ENCODE data around the gene ZBED3.
"Not testable (repeated sequence)": the region's sequence is repeated elsewhere in the genome, so short reads cannot be mapped to it uniquely, and the experiment has no call there.

The ZBED3 gene, protein sequence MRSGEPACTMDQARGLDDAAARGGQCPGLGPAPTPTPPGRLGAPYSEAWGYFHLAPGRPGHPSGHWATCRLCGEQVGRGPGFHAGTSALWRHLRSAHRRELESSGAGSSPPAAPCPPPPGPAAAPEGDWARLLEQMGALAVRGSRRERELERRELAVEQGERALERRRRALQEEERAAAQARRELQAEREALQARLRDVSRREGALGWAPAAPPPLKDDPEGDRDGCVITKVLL

GRCh38 chr5:77086689-77087483, at the start of gene ZBED3:
Gene ZBED3, minus strand, starts transcription at chr5:77087285. Its CDS starts 9,407 bp downstream, at chr5:77077878.
- peak; percentile 89 for DNase-seq

- peak; percentile 6 for DNase-seq
These were observed 46.1 kb upstream of the ZBED3 start for GRCh38 chr5:77133061-77133758.

DNA sequence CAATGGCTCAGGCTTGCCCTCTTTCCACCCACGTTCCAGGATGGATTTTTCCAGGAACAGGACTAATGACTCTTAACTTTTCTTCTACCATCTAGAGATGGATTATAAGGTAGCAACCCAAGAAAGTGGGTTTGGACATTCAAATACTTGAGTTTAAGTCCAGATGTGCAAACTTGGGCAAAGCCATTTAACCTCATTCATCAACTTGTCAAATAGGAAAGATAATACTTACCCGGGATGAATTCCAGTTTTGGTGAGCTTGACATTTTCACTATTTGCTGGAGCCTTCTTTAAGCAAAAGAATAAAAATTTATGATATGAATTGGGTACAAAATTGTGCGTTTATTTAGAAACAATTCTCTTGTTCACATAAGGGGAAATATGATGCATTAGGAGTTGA, 44.3 kb upstream of the ZBED3 start:
- DNase-seq: no peak

DNA sequence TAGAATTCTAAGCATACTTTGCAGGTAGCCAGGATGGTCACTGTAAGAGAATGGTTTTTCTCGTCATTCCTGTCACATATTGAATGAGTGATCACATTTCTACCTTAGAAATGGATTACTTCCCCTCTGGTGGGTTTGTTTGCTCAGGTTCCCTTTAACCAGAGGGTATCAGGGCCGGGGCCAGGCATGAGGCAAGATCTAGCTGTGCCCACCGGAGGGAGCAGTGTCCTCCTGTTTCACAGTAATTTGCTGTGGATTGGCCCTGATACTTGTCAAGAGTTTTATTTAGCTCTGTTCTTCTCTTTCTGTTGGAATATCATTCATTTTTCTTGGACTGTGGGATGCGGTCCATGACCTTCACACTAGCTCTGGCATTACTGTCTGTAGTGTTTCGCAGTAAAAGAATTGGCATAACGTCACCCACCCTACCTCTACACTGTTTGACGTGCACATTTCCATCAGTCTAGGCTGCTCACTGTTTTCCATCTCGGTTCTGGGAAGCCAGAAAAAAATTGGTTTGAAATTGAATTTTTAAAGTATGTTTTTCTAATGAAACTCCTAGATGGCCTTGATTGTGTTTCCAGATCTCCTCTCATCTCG, 42.4 kb upstream of the ZBED3 start:
- peak; percentile 63 for DNase-seq

DNA sequence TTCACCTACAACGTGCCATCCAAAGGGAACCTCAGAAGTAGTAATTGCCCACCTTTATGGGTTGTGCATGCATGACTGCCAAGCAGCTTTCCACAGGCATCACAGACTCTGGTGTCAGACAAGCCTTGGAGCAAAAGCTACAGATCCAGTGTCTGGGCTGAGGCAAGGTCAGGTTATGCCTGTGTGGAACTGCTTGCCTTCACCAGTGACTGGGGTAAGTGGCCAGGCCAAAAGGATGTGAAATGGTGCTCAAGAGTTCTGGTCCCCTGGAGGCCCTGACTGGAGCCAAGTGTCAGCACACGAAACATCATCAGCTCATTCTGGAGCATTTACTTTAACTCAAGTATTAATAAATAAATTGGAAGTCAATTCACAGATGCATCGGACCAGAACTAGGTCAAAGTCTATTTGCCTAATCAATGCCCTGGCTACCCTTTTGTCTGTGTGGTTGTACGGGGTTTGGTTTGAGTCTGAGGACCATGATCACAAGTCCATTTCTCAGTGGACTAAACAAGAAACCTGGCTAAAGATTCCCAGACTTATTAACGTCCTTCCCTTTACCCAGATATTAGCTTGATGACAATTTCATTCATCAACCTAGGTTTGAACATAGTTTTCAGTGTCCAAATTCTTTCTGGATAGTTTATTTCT, 41.5 kb upstream of the ZBED3 start:
- no peak for DNase-seq

DNA sequence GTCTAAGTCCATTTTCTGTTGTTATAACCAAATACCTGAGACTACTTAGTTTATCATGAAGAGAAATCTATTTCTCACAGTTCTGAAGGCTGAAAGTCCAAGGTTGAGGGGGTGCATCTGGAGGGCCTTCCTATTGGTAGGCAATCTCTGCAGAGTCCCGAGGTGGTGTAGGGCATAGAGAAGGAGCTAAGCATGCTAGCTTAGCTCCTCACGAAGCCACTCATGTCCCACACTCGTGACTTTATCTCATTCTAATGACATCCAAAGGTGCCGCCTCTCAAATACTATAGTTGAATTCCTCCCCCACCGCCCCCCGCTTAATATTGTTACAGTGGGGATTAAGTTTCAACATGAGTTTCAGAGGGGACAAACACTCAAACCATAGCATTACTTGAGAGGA, 36.0 kb upstream of the ZBED3 start:
- DNase-seq: no peak

GRCh38 chr5:77120706-77121105, 33.6 kb upstream of the ZBED3 start:
- no peak for DNase-seq

- no peak for DNase-seq
These were observed 33.0 kb upstream of the ZBED3 start for GRCh38 chr5:77120086-77120485.

DNA sequence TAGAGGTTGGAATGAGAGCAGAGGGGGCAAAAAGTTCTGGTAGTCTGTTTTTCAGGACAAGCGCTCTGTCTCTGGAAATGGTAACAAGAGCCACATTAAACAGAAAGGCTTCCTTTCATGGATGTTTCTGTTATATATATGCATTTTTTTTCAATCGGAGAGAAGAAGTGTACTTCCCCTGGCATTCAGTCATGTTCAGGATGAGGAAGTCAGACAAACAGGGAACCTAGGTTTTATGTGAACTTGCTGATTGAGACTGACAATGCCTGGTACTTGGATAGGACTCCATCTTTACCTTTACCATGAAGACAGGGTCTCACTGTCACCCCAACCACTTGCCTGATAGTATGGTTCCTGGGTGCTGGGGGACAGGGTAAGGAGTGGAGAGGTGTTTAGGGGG, 30.1 kb upstream of the ZBED3 start:
- DNase-seq: peak; percentile 15

GRCh38 chr5:77107035-77107434, 19.9 kb upstream of the ZBED3 start:
- not testable (repeated sequence) for DNase-seq

GRCh38 chr5:77104813-77105212, 17.7 kb upstream of the ZBED3 start:
- no peak for DNase-seq

DNA sequence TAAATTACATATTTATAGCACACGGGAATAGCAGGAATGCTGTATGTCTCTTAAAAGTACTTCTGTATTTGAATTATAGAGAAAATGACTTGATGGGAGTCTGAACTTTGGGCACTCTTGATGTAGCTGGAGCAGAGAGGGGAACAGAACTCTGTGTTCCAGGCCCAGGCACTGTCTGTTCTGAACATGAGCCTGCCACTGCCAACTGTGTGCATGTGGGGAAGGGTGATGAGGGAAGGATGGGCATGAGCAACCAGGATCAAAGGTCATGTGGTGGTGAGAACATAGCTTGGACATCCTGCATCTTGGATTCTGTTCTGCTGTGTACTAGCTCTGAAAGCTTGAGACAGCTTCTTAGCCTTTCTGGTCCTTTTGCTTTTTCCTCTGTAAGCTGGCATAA, 16.4 kb upstream of the ZBED3 start:
- no peak for DNase-seq

- no peak for DNase-seq
These were observed 15.5 kb upstream of the ZBED3 start for GRCh38 chr5:77102549-77102948.

GRCh38 chr5:77101298-77101697, 14.2 kb upstream of the ZBED3 start:
- DNase-seq: no peak

GRCh38 chr5:77095189-77095588, 8.1 kb upstream of the ZBED3 start:
- DNase-seq: no peak

DNA sequence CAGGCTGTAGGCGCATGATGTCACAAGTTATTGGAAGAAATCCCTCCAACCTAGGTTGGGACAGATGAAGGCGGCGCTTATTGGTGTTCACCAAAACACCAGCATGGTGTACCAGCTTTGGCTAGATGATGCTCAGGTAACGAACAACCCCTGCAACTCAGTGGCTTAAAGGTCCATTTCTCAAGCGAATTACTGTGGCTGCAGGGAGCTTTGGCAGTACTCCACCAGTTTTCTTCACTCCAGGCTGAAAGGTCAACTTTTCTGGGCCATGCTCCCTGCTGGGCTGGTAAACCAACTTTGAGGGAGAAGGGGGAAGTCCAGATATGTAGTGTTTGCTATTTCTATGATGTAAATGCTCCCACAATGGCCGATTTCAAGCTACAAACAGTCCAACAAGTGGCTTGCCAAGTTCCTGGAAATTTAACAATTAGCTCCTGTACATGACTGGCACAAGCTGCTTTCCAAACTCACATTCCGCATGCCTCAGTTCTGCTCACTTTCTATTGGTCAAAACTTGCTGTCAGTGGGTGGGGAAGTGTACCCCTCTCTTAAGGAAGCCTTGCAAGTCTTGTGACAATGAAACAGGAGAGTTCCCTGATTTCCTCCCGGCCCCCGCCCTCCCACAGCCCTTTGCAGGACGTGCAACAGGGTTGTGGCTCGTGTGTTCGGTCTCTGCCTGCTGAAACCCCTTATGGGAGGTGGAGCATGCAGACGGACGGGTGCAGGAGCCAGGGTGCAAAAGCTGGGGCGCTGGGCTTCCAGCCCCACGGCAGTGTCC, 588 bp upstream of the ZBED3 start:
- peak; percentile 17 for DNase-seq

DNA sequence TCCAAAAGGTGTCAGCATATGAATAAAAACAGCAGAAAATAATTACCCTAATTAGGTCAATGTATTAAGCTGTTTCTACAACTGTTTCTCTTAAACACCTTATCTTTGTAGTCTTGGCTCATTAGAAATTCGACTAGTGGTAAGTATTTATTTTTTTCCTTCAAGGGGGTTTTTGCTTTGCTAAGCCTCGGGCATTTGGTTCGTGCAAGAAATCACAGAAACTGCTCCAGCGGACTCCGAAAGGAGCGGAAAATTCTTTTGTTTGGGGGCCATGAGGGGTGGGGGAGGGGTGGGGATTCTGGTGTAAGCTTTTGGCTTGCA, 757 bp downstream of the ZBED3 start:
- no peak for DNase-seq

DNA sequence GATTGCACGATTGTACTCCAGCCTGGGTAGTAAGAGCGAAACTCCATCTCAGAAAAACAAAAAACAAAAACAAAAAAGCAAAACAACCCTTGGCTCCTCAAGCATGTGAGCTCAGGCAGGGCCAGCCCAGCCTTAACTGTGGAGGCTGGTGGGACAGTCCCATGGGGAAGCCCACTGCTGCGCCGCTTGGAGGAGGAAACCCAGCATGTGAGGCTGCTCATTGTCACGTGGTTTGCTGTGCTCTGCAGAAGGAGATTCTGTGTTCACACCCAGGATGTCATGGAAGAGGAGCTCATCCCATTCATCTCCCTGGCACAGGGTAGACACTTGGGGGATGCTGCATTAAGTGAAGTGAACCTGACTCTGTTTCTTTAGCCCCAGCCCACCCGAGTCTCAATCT, 4.0 kb downstream of the ZBED3 start:
- no peak for DNase-seq

GRCh38 chr5:77082280-77082679, 4.8 kb downstream of the ZBED3 start:
- DNase-seq: no peak

DNA sequence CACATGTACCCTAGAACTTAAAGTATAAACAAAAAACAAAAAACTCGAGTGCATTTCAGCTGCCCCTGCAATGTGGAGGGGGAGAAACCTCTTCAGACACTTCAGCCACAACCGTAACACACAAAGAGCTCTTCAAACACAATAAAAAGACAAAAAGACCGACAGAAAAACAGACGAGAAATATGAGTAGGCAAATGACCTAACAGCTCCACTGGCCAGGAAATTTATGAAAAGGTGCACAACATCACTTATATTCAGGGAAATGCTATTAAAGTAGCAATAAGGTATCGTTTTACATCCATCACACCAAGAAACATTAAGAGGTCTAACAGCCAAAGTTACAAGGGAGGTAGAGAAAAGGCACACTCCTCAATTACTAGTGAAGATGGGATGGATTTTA, 6.2 kb downstream of the ZBED3 start:
- no peak for DNase-seq

GRCh38 chr5:77080479-77080878, 6.6 kb downstream of the ZBED3 start:
- not testable (repeated sequence) for DNase-seq

DNA sequence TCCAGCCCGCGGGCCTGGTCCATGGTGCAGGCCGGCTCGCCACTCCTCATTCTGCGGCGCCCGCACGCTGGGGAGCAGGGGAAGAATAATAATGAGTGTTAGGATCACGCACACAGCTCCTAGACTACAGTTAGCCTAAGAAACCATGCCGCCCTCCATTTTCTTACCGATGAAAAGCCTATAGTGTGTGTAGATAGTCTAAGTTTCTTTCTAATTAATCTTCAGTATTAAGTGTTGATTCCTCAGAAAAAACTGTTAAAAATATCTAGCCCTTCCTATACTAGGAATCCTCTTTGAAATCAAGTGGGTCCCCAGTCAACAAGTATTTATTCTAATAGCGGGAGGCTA, 9.3 kb downstream of the ZBED3 start:
- no peak for DNase-seq

Measured in hematopoietic multipotent progenitor cell treated with erythropoietin and hydrocortisone succinate and interleukin-3 and kit ligand, for 6 days (in vitro differentiated cells).